Fibroblast of lung (primary cell): ENCODE results near the gene RETREG2. TPM values are rescaled to one million over a fixed set of nuclear protein-coding genes. Genes with fewer than 3 reads are reported as not detected.
A peak's percentile ranks its signal among the peaks of the same experiment; 100 is the strongest.

Experiments used
- DNase-seq, 2 donors: peaks; one replicate each; pipeline versions ENCODE4 v3.0.0 to v3.0.0-alpha.2; 2010; ENCODE audit warnings: low read depth in 2 of 2
- H2AFZ ChIP-seq: 2 replicates; pipeline ENCODE4 v1.5.1; 2012; ENCODE audit warnings: low read length, control low read depth, inconsistent platforms
- H3K27ac ChIP-seq: 2 replicates; pipeline ENCODE4 v1.5.1; 2011; ENCODE audit warnings: low read length, control low read depth; ENCODE audit not compliant: insufficient read depth
- H3K27me3 ChIP-seq: 2 replicates; pipeline ENCODE4 v1.5.1; 2011; ENCODE audit warnings: mild to moderate bottlenecking, low read length; ENCODE audit not compliant: control insufficient read depth, insufficient read depth
- H3K36me3 ChIP-seq: 2 replicates; pipeline ENCODE4 v1.5.1; 2011; ENCODE audit warnings: low read length; ENCODE audit not compliant: control insufficient read depth, insufficient read depth
- H3K4me1 ChIP-seq: 2 replicates; pipeline ENCODE4 v1.5.1; 2011; ENCODE audit warnings: low read length; ENCODE audit not compliant: control insufficient read depth, insufficient read depth; ENCODE audit errors: extremely low read depth
- H3K4me2 ChIP-seq: 2 replicates; pipeline ENCODE4 v1.5.1; 2011; ENCODE audit warnings: low read length, control low read depth; ENCODE audit not compliant: insufficient read depth; ENCODE audit errors: extremely low read depth
- H3K4me3 ChIP-seq, 4 experiments: fragments of 200-600 bp in 1 of 4; sonication (generic) in 1 of 4; replicated peaks in 1 of 4; 2 replicates each; pipeline ENCODE4 v1.5.1; 2011 to 2016; ENCODE audit warnings: low read length in 4 of 4, low read depth in 3 of 4, mild to moderate bottlenecking in 3 of 4, control low read depth in 2 of 4, inconsistent platforms in 1 of 4, mixed read lengths in 1 of 4; ENCODE audit not compliant: insufficient read depth in 1 of 4; ENCODE audit errors: control extremely low read depth in 1 of 4
- H3K79me2 ChIP-seq: 2 replicates; pipeline ENCODE4 v1.5.1; 2012; ENCODE audit warnings: mild to moderate bottlenecking, low read length, inconsistent platforms; ENCODE audit not compliant: control insufficient read depth, insufficient read depth
- H3K9ac ChIP-seq: 2 replicates; pipeline ENCODE4 v1.5.1; 2011; ENCODE audit warnings: mild to moderate bottlenecking, low read length, control low read depth; ENCODE audit not compliant: insufficient read depth
- H3K9me3 ChIP-seq: 2 replicates; pipeline ENCODE4 v1.5.1; 2012; ENCODE audit warnings: low read depth, low read length; ENCODE audit not compliant: control insufficient read depth, insufficient read depth
- H4K20me1 ChIP-seq: 2 replicates; pipeline ENCODE4 v1.5.1; 2011; ENCODE audit warnings: low read length; ENCODE audit not compliant: control insufficient read depth, insufficient read depth; ENCODE audit errors: extremely low read depth
- EZH2 ChIP-seq: IDR thresholded peaks from 2 replicates; pipeline ENCODE4 v1.5.1; 2012; ENCODE audit warnings: low read length, control low read depth, mild to moderate bottlenecking; ENCODE audit errors: missing control alignments
- polyA plus RNA-seq, 2 donors: library from polyadenylated mRNA; depleted of rRNA in 1 of 2; stranded (reverse) in 1 of 2; unstranded in 1 of 2; fragments of >200 nt; gene quantifications; 2 replicates each; pipeline ENCODE4 v1.2.1, GENCODE V29; 2011 to 2012; ENCODE audit warnings: missing spikeins in 1 of 2
- total RNA-seq: library from RNA; depleted of rRNA; stranded (reverse); fragments of >200 nt; gene quantifications from 2 replicates; pipeline ENCODE4 v1.2.1, GENCODE V29; 2014
- TF ChIP-seq, protein P1 (sequence below), 2 donors: IDR thresholded peaks in 1 of 2; conservative IDR thresholded peaks in 1 of 2; 1 replicate in 1 of 2; 2 replicates in 1 of 2; pipeline ENCODE4 v1.5.1; 2011 to 2012; ENCODE audit warnings: low read length in 2 of 2, control low read depth in 1 of 2, inconsistent platforms in 1 of 2, low read depth in 1 of 2, mild to moderate bottlenecking in 1 of 2

RETREG2 gene
- total and polyA plus RNA-seq, 2 donors (not counting 1 experiment from before 2014, with no cell fraction given): 64.6 to 88.7 TPM

DNA sequence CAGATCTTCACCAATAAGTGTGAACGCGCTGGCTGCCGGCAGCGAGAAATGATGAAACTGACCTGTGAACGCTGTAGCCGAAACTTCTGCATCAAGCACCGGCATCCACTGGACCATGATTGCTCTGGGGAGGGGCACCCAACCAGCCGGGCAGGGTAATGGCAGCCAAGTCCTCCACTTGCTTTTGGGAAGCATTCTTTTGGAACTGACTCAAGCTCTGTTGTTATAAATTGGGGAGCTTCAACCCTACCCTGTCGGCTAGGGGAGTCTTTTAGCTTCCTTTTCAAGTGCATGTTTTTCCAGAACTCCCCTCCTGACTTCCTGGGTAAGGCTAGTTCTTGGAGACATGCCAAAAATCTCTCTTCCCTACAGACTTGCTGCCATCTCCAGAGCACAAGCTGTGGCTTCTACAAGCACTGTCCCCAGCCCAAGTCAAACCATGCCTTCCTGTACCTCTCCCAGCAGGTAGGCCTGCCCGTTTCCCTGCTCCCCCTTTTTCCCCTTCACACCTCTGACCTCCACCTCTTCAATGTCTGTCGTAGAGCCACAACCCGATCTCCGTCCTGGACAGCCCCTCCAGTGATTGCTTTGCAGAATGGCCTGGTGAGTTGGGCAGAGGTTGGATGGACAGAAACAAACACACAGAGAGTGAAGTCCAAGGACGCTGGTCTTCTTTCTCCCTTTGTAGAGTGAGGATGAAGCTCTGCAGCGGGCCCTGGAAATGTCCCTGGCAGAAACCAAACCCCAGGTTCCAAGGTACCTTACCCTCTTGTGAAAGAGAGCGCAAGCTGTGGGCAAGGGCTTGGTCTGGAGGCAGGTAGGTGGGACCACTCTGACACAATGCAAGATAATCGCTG lies 30.0 kb downstream of the RETREG2 start:
- DNase-seq: peak; percentile 35 to 73
- H4K20me1 ChIP-seq: no peaks in the 10 kb centered on the region
- H3K4me3 ChIP-seq: peak overlapping the region; percentile 58 to 79 (median 72)
- TF ChIP-seq EZH2: no peak
- TF ChIP-seq, protein P1, sequence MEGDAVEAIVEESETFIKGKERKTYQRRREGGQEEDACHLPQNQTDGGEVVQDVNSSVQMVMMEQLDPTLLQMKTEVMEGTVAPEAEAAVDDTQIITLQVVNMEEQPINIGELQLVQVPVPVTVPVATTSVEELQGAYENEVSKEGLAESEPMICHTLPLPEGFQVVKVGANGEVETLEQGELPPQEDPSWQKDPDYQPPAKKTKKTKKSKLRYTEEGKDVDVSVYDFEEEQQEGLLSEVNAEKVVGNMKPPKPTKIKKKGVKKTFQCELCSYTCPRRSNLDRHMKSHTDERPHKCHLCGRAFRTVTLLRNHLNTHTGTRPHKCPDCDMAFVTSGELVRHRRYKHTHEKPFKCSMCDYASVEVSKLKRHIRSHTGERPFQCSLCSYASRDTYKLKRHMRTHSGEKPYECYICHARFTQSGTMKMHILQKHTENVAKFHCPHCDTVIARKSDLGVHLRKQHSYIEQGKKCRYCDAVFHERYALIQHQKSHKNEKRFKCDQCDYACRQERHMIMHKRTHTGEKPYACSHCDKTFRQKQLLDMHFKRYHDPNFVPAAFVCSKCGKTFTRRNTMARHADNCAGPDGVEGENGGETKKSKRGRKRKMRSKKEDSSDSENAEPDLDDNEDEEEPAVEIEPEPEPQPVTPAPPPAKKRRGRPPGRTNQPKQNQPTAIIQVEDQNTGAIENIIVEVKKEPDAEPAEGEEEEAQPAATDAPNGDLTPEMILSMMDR (conservative IDR thresholded peaks at IDR 0.05 in 1 of 2, IDR thresholded peaks at IDR 0.05 in 1 of 2; ENCODE audit: low read depth in 1 of 2, low read length in 2 of 2): no peak
- H3K9me3 ChIP-seq: no peaks in the 10 kb centered on the region
- H3K4me2 ChIP-seq: peak overlapping the region; percentile 94
- H3K27ac ChIP-seq: peak overlapping the region; percentile 56
- peaks cover 16% of the 10 kb centered on the region for H3K4me1 ChIP-seq
- H3K36me3 ChIP-seq: peaks cover 19% of the 10 kb centered on the region
- no peak overlapping the region for H3K9ac ChIP-seq
- H3K27me3 ChIP-seq: peaks cover 2% of the 10 kb centered on the region
- peaks cover 2% of the 10 kb centered on the region for H3K79me2 ChIP-seq
- H2AFZ ChIP-seq: no peak overlapping the region

DNA sequence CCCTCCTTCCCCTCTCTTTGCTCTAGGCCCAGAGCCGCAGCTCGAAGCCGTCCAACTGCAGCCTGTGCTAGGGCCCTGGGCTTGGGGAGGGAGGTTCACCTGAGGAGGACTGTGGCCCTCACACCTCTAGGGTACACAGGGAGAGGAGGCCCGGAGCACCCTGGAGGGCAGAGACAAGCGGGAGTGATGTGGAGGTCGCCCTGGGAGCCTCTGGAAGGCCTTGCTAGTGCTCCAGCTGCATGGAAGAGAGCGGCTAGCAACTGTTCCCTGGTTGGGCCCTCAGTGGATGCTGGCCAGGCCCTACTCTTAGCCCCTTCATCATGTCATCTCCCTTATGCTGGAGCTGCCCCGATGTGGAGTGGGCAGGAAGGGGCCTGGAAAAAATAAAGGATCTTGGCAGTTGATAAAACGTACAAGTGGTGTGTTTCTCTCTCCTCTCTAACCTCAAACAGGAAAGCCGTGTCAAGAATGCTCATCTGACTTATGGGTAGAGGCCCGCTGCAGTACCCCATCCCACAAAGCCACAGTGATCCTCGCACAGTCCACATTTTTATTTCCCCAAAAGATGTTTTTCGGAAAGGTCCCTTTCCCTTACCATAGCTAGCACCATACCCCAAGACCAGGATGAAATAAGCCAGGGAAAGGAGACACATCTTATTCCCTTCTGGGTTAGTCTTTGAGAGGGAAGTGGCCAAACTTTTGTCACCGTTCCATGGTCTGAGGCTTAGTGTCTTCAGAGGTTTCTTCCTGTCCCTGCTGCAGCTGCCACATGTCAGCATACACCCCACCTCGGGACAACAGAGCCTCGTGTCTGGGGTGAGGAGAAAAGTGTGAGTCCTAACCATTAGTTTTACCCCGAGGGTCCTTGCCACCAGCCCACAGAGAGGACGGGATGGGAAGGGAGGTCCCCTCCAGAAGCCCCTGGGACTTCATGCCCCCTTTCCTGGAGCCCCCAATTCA lies 31.4 kb downstream of the RETREG2 start:
- H3K27ac ChIP-seq: no peak overlapping the region
- H3K4me3 ChIP-seq: no peak overlapping the region
- peaks cover 16% of the 10 kb centered on the region for H3K4me1 ChIP-seq
- H3K79me2 ChIP-seq: peaks cover 2% of the 10 kb centered on the region
- no peaks in the 10 kb centered on the region for H4K20me1 ChIP-seq
- H3K4me2 ChIP-seq: no peak overlapping the region
- peaks cover 2% of the 10 kb centered on the region for H3K27me3 ChIP-seq
- H3K9ac ChIP-seq: no peak overlapping the region
- H3K9me3 ChIP-seq: no peaks in the 10 kb centered on the region
- no peak for DNase-seq
- peaks cover 30% of the 10 kb centered on the region for H3K36me3 ChIP-seq
- TF ChIP-seq, protein P1 (conservative IDR thresholded peaks at IDR 0.05 in 1 of 2, IDR thresholded peaks at IDR 0.05 in 1 of 2; ENCODE audit: low read depth in 1 of 2, low read length in 2 of 2): no peak
- no peak for TF ChIP-seq EZH2
- no peak overlapping the region for H2AFZ ChIP-seq
